A673 (cell line): ENCODE measurements around the gene BACH2.

Source experiments
- CTCF ChIP-seq: fragments of 300-800, 200-600 bp; sonication (generic); conservative IDR thresholded peaks from 2 replicates; pipeline ENCODE4 v1.5.1; 2017; ENCODE audit warnings: low read depth, mild to moderate bottlenecking, antibody characterized with exemption, low read length, moderate library complexity, mixed read lengths
- EZH2 ChIP-seq: fragments of 200-600 bp; sonication (generic); IDR thresholded peaks from 2 replicates; pipeline ENCODE4 v1.6.1; 2017; ENCODE audit warnings: borderline replicate concordance, low read depth, mild to moderate bottlenecking, mixed read lengths, antibody characterized with exemption, low read length; ENCODE audit not compliant: poor library complexity, severe bottlenecking

- TF ChIP-seq CTCF (no peak), EZH2 (no peak)
Observed at GRCh38 chr6:90297867-90298381, 1.3 kb upstream of the BACH2 start.
